GM19324 (cell line): ENCODE data around the gene OR6B1.

ENCODE experiments used
- ATAC-seq: cut with Tn5 transposase; IDR thresholded peaks from one replicate; pipeline ENCODE4 v1.9.1; 2021; ENCODE audit warnings: mild to moderate bottlenecking, moderate library complexity; ENCODE audit not compliant: unreplicated experiment, low FRiP score

OR6B1 gene

GRCh38 chr7:144000020-144000419 is at the start of gene OR6B1:
TSS of gene OR6B1 (plus strand) at chr7:144000320. CDS start at chr7:144003997, 3,677 bp downstream.
- no peak for ATAC-seq

GRCh38 chr7:143953421-143953820 is 46.7 kb upstream of the OR6B1 start:
- no peak for ATAC-seq

- no peak for ATAC-seq
Observed at GRCh38 chr7:143954135-143954534, 46.0 kb upstream of the OR6B1 start.

- no peak for ATAC-seq
Observed at GRCh38 chr7:143954544-143954943, 45.6 kb upstream of the OR6B1 start, which contains the start of gene OR2F1. TSS of gene OR2F1 (plus strand) at chr7:143954844. CDS start at chr7:143959971, 5,127 bp downstream.

- ATAC-seq = no peak
Observed at GRCh38 chr7:143958781-143959180, 41.3 kb upstream of the OR6B1 start.

- no peak for ATAC-seq
Observed at GRCh38 chr7:143960813-143961610, 39.1 kb upstream of the OR6B1 start.

GRCh38 chr7:143965280-143965679 is 34.8 kb upstream of the OR6B1 start:
- ATAC-seq = no peak

GRCh38 chr7:143967398-143967797 is 32.7 kb upstream of the OR6B1 start:
- ATAC-seq = no peak

- no peak for ATAC-seq
Observed at GRCh38 chr7:143973870-143974416, 26.2 kb upstream of the OR6B1 start.

GRCh38 chr7:143974459-143974858 is 25.7 kb upstream of the OR6B1 start:
- ATAC-seq = no peak

- ATAC-seq = no peak
Observed at GRCh38 chr7:143975617-143976016, 24.5 kb upstream of the OR6B1 start.

- no peak for ATAC-seq
Observed at GRCh38 chr7:143978585-143978984, 21.5 kb upstream of the OR6B1 start.

- ATAC-seq = no peak
Observed at GRCh38 chr7:143979359-143979758, 20.8 kb upstream of the OR6B1 start.

GRCh38 chr7:143979998-143980397 is 20.1 kb upstream of the OR6B1 start:
- no peak for ATAC-seq

- ATAC-seq = no peak
Observed at GRCh38 chr7:143980746-143981510, 19.2 kb upstream of the OR6B1 start.

GRCh38 chr7:143983960-143984359 is 16.2 kb upstream of the OR6B1 start:
- no peak for ATAC-seq

- no peak for ATAC-seq
Observed at GRCh38 chr7:143987513-143987912, 12.6 kb upstream of the OR6B1 start.

- ATAC-seq = no peak
Observed at GRCh38 chr7:143988976-143989745, 11.0 kb upstream of the OR6B1 start.

GRCh38 chr7:143992670-143993069 is 7.5 kb upstream of the OR6B1 start:
- no peak for ATAC-seq

GRCh38 chr7:143993924-143994323 is 6.2 kb upstream of the OR6B1 start:
- no peak for ATAC-seq

GRCh38 chr7:144001543-144001942 is 1.4 kb downstream of the OR6B1 start:
- ATAC-seq = no peak
